DMS53 treated with DMSO at 0.1 percent for 48 hours (cell line): ENCODE results near the gene LMTK2.
A peak's percentile ranks its signal among the peaks of the same experiment; 100 is the strongest.

ENCODE experiments used
- DNase-seq: peaks from one replicate; lab custom pipeline; 2025; ENCODE audit not compliant: unreplicated experiment; lab: John Stamatoyannopoulos, UW

The LMTK2 gene

DNA sequence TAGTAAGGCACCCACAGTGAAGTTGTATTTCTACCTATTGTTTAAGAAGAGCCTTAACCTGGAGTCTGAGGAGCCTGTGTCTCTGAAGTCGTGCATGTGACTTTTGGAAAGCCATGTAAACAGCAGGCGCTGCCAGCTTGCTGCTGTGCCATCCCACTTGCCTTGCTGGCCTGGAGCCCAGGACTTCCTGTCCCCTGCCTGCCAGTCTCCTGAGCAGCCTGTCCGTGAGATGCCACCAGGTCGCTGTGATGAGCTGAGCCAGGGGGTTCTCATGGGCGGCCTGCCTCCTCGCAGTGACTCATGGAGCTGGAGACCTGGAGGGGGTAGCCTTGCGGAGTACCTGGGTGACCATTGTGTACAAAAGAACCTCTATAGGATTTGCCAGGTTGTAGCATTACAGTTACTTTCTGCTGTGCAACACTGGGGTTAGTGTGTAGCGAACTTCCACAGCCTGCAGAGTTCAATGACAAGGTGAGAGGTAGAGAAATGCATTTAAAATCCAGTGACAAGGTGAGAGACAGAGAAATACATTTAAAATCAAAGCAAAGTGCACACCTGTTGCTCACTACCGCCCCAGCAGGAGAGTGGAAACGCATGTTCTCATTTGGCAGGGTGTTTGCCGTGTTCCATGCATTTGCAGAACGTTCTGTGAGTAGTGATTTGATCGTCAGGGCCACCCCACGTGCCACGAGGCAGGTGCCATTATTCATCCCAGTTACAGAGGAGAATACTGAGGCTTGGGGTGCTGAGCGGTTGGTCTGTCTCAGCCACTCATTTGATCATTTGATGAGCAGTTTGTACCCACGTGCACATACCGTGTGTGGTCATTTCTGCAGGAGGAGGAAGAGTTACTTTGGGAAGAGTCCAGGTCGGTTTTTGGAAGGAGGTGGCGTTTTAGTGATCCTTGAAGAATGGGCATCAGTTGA is 67.9 kb downstream of the LMTK2 start:
- DNase-seq: peak; percentile 89

DNA sequence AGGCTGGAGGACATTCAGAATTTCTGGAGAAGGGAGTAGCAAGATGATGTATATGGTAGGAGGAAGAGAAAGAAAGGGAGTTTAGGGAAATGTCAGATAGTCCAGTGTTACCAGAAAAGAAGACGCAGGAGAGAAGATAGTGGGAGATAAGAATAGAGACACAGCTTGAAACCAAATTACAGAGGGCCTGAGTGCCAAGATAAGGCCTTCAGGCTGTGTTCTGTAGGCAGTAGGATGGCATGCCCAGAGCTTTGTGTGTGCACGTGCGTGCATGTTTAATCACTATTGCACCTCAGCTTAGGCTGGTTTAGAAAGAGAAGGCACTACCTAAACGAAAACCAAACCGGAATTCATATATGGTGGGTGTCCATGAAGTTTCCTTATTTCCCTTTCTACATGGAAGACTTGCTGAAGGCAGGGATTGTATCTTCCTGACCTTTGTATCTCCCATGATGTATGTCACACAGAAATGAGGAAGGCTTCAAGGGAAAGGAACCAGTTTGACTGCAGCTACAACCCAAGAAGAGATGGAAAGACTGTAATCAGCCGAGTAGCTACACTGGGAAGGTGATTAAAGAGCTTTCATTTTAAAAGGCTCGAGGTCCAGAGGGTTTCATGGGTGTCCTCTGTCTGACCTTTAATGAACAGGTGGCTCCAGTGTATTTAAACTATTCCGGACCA is 68.7 kb downstream of the LMTK2 start:
- peak; percentile 30 for DNase-seq

DNA sequence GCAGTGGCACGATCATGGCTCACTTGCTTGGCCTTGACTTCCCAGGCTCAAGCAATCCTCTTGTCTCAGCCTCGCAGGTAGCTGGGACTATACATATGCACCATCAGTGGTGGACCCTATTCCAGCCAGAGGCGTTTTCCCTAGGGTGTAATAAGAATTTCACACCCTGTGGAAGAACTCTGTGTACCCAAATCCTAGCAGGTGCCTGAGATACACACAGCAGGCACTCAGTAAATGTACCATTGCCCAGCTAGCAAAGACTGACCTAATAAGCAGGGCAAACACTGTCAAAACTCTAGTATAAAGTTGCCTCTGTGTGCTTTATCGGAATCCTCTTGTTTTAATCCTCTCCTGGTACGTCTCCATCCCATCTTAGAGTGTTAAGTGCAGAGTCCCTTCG is 70.9 kb downstream of the LMTK2 start:
- DNase-seq: no peak

DNA sequence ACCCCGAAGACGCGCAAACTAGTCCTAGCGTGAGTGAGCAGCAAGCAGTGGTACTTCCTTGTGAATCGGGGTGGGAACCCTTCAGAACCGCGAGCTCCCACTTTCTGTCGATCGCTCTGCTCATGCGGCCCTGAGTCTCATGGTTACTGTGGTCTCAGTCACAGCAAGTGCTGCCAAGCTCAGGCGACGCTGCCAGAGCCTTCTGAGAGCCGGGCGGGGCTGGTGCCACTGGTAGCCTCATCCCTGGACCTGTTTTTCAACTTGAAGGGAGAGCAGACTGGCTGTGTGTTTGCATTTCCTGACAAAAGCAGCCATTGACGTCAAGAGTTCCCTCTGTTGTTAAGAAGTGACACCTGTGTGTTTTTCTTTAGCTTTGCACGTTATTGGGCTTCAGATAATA is 71.7 kb downstream of the LMTK2 start:
- DNase-seq: peak; percentile 97

- DNase-seq: peak; percentile 94
These were observed 72.3 kb downstream of the LMTK2 start for GRCh38 chr7:98178762-98179490.

- DNase-seq: no peak
These were observed 74.1 kb downstream of the LMTK2 start for GRCh38 chr7:98180751-98181150.

- DNase-seq: no peak
These were observed 78.4 kb downstream of the LMTK2 start for GRCh38 chr7:98185101-98185500.

- DNase-seq: no peak
These were observed 79.9 kb downstream of the LMTK2 start for GRCh38 chr7:98186452-98187137.

GRCh38 chr7:98187138-98187502 is 80.5 kb downstream of the LMTK2 start:
- DNase-seq: no peak

GRCh38 chr7:98189559-98189958 is 82.9 kb downstream of the LMTK2 start:
- DNase-seq: no peak

- no peak for DNase-seq
These were observed 85.2 kb downstream of the LMTK2 start for GRCh38 chr7:98191668-98192431.

- DNase-seq: no peak
These were observed 86.3 kb downstream of the LMTK2 start for GRCh38 chr7:98192781-98193457.

DNA sequence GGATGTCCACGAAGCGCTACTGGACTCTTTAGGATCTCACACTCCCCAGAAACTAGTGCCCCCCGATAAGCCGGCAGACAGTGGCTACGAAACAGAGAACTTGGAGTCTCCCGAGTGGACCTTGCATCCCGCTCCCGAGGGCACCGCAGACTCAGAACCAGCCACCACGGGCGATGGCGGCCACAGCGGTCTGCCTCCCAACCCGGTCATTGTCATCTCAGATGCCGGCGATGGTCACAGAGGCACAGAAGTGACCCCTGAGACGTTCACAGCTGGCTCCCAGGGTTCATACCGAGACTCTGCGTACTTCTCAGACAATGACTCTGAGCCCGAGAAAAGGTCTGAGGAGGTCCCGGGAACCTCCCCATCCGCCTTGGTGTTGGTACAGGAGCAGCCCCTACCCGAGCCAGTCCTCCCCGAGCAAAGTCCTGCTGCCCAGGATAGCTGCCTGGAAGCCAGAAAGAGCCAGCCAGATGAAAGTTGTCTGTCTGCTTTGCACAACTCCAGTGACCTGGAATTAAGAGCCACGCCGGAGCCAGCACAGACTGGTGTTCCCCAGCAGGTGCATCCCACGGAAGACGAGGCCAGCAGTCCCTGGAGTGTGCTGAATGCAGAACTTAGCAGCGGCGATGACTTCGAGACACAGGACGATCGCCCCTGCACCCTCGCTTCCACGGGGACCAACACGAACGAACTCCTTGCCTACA is 87.0 kb downstream of the LMTK2 start:
- no peak for DNase-seq

GRCh38 chr7:98194186-98194585 is 87.5 kb downstream of the LMTK2 start:
- DNase-seq: no peak

- DNase-seq: no peak
These were observed 88.2 kb downstream of the LMTK2 start for GRCh38 chr7:98194672-98195457.

DNA sequence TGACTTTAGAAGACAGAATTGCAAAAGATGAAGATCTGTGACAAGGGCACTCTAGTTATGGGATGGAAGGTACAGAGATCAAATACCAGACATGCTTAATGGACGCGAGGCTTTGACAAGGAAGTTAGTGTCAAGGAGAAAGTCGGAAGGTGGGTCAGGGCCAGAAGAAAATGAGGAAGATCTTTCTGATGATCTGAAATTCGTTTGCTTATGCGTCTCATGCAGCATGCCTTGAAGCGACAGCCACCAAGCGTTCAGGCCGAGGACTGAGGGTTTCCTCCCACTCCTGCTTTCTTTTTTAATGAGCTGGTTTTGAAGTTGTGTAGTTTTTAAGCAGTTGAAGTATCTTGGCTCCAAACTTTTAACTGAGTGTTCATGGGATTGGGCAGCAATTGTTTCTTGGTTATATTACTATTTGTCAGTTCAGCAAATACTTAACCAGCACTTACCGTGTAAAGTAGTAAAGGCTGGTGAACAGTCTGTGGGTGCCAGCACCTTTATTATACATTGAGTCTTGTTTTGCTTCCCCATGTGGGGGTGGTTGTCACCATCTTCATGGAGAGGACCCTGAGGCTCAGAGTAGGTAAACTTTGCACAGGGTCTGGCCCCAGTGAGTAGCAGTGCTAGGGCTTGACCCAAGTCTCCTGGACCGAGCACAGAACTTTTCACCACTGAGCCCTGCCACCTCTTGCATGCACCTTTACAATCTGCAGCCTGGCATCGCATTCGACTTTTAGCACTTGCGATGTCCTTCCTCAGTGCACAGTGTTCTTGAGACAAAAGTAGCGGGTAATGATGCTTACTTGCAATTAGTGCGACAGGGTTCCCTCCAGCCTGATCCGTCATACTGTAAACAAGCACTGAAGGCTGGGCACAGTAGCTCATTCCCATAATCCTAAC is 90.3 kb downstream of the LMTK2 start:
- no peak for DNase-seq

- no peak for DNase-seq
These were observed 92.5 kb downstream of the LMTK2 start for GRCh38 chr7:98199131-98199530.
